Stimulated activated naive CD4-positive, alpha-beta T cell (primary cell): Measurements from ENCODE around the gene PARP1.
"Not testable (repeated sequence)": the region's sequence is repeated elsewhere in the genome, so short reads cannot be mapped to it uniquely, and the experiment has no call there.

Experiments
- DNase-seq, 6 experiments: peaks; one replicate each; lab custom pipeline; 2025; lab: John Stamatoyannopoulos, UW

PARP1 gene

GRCh38 chr1:226407497-226408284 lies at the start of gene PARP1:
PARP1 (minus strand) TSS chr1:226408093; CDS start chr1:226407929, 164 bp downstream.
- DNase-seq, result peak; percentile 76 to 90 (median 86)

DNA sequence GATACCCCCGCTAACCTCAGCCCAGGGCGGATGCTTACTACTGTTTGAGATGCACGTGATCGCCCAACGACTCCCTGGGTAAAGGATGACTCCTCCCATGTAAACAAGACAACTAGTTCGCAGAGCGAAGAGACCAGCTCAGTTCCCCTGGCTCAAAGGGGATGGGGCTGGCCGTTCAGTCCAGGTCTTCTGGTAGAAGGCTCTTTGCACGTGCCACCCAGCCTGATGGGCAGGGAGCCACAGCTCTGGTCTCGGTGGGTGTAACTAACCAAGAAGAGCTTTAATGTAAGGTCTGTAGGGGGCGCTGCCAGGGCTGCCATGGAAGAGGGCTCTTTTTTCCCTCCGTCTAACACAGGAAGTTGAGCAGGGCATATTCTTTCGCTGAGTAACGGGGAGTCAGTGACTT lies 49.4 kb upstream of the PARP1 start:
- peak in 5 of 6 experiments; percentile 8 to 68 (median 59) for DNase-seq

DNA sequence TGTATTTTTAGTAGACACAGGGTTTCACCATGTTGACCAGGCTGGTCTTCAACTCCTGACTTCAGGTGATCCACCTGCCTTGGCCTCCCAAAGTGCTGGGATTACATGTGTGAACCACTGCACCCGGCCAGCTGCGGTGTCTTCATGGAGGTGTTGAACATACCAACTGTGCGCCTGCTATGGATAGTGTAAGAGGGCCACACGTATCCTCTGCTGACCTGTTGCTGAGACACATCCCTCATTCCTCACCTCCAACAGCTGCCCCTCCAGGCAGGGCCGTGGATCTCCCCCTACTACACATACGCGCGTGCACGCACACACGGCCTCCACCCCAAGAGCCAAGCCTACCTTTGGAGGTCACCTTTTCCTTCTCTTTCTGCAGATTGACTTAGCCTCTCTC lies 48.0 kb upstream of the PARP1 start:
- no peak for DNase-seq

GRCh38 chr1:226454349-226454748 lies 46.5 kb upstream of the PARP1 start:
- DNase-seq, result no peak

- DNase-seq, result no peak
Measured at GRCh38 chr1:226453015-226453704, 45.3 kb upstream of the PARP1 start.

GRCh38 chr1:226450688-226451087 lies 42.8 kb upstream of the PARP1 start:
- no peak for DNase-seq

GRCh38 chr1:226449823-226450222 lies 41.9 kb upstream of the PARP1 start:
- DNase-seq, result no peak

GRCh38 chr1:226447932-226448665 lies 40.2 kb upstream of the PARP1 start:
- no peak for DNase-seq

GRCh38 chr1:226446094-226446493 lies 38.2 kb upstream of the PARP1 start:
- no peak for DNase-seq

GRCh38 chr1:226444901-226445300 lies 37.0 kb upstream of the PARP1 start:
- peak; percentile 15 to 85 (median 65) for DNase-seq

- no peak for DNase-seq
Measured at GRCh38 chr1:226443439-226443838, 35.5 kb upstream of the PARP1 start.

- DNase-seq, result no peak
Measured at GRCh38 chr1:226443033-226443432, 35.1 kb upstream of the PARP1 start.

GRCh38 chr1:226441629-226442028 lies 33.7 kb upstream of the PARP1 start:
- DNase-seq, result no peak

GRCh38 chr1:226440512-226440911 lies 32.6 kb upstream of the PARP1 start:
- no peak for DNase-seq

- peak in 3 of 6 experiments; percentile 4 to 10 (median 9) for DNase-seq
Measured at GRCh38 chr1:226438007-226438406, 30.1 kb upstream of the PARP1 start.

DNA sequence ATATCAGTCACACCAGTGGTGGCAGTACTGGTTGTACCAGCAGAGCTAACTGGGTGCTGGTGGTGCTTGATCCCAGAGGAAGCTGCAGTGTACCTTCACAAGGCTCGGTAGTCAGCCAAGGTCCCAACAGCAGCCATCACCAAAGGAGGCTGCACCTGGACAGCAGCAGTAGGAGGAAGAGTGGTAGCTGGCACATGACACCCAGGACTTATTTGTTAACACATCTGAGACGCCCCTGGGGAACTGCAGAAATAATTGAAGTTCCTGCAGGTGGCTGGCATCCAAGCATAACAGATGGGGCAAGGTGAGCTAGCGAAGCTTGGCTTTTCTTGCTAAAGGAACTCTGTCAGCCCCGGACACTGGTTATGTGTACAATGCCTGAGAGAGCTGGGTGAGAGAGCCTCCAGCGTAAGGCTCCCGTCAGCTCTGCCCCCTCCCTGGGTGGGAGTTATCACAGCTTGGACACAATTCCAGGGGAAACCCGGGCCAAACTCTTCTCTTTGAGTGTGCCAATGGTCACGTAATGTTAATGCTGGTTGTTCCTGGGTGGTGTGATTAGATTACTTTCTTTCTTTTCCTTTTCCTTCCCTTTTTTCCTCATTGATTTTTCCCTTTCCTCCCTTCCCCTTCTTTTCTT lies 29.1 kb upstream of the PARP1 start:
- DNase-seq, result no peak

GRCh38 chr1:226436472-226436854 lies 28.6 kb upstream of the PARP1 start:
- no peak for DNase-seq

DNA sequence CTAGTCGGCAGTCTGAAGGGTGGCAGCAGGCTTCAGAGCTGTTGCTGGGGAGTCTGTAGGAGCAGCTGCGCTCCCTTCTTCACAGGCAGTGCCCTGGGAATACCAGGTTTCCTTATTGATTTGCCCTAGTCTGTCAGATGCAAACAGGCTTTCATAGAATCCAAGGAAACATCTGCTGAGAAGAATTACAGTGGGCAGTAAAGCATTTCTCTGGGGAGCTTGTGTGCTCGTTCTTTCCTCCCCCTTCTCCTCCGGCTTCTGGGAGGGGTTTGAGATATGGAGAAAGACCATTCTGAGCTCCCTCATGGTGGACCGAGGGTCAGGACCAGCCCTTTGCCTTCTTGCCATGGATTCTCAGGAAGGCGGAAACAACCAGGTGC lies 25.4 kb upstream of the PARP1 start:
- DNase-seq, result no peak

GRCh38 chr1:226432586-226433340 lies 24.9 kb upstream of the PARP1 start:
- DNase-seq, result no peak

- DNase-seq, result not testable (repeated sequence)
Measured at GRCh38 chr1:226431898-226432297, 24.0 kb upstream of the PARP1 start.
